ENCODE results near the gene PPP1R1B.

PPP1R1B gene

GRCh38 chr17:39600288-39600996 lies 26.3 kb upstream of the PPP1R1B start:
- DNase-seq (ENCODE audit: low read depth in 2 of 2), result no peak

- DNase-seq (ENCODE audit: low read depth in 2 of 2), result no peak
Measured at GRCh38 chr17:39600997-39601597, 25.7 kb upstream of the PPP1R1B start.

GRCh38 chr17:39601758-39602532 lies 24.8 kb upstream of the PPP1R1B start:
- no peak for DNase-seq (ENCODE audit: low read depth in 2 of 2)

- DNase-seq (ENCODE audit: low read depth in 2 of 2), result no peak
Measured at GRCh38 chr17:39602533-39603303, 24.0 kb upstream of the PPP1R1B start.

- no peak for DNase-seq (ENCODE audit: low read depth in 2 of 2)
Measured at GRCh38 chr17:39603304-39604016, 23.3 kb upstream of the PPP1R1B start.

- no peak for DNase-seq (ENCODE audit: low read depth in 2 of 2)
Measured at GRCh38 chr17:39604911-39605491, 21.8 kb upstream of the PPP1R1B start.

GRCh38 chr17:39605492-39606433 lies 21.0 kb upstream of the PPP1R1B start:
- DNase-seq (ENCODE audit: low read depth in 2 of 2), result no peak

GRCh38 chr17:39606434-39607056 lies 20.2 kb upstream of the PPP1R1B start:
- no peak for DNase-seq (ENCODE audit: low read depth in 2 of 2)

- DNase-seq (ENCODE audit: low read depth in 2 of 2), result no peak
Measured at GRCh38 chr17:39607057-39607850, 19.5 kb upstream of the PPP1R1B start.

- DNase-seq (ENCODE audit: low read depth in 2 of 2), result no peak
Measured at GRCh38 chr17:39607851-39608130, 19.0 kb upstream of the PPP1R1B start, which contains the start of gene NEUROD2. TSS of gene NEUROD2 (minus strand) at chr17:39607920. CDS start at chr17:39606599, 1,321 bp downstream.

- DNase-seq (ENCODE audit: low read depth in 2 of 2), result no peak
Measured at GRCh38 chr17:39608142-39608981, 18.4 kb upstream of the PPP1R1B start.

- DNase-seq (ENCODE audit: low read depth in 2 of 2), result no peak
Measured at GRCh38 chr17:39609416-39610025, 17.2 kb upstream of the PPP1R1B start.

GRCh38 chr17:39611401-39612112 lies 15.2 kb upstream of the PPP1R1B start:
- DNase-seq (ENCODE audit: low read depth in 2 of 2), result no peak

GRCh38 chr17:39612291-39612894 lies 14.4 kb upstream of the PPP1R1B start:
- DNase-seq (ENCODE audit: low read depth in 2 of 2), result no peak

GRCh38 chr17:39612935-39613464 lies 13.8 kb upstream of the PPP1R1B start:
- no peak for DNase-seq (ENCODE audit: low read depth in 2 of 2)

- no peak for DNase-seq (ENCODE audit: low read depth in 2 of 2)
Measured at GRCh38 chr17:39614545-39615157, 12.1 kb upstream of the PPP1R1B start.

All from fibroblast of skin of left biceps (primary cell).